Dermis microvascular lymphatic vessel endothelial cell (primary cell): ENCODE measurements around the gene PSPH. TPM values are rescaled to one million over a fixed set of nuclear protein-coding genes. Genes with fewer than 3 reads are reported as not detected.

Source experiments
- total RNA-seq: library from RNA; depleted of rRNA; stranded (reverse); fragments of >200 nt; gene quantifications from 2 replicates; pipeline ENCODE4 v1.2.1, GENCODE V29; 2014

The PSPH gene
- total RNA-seq, 1 donor from 2014 or later, result 29.1 TPM

Other genes with a start within 250 kb of the PSPH start
- not detected in 2 replicates for gene SEPTIN14, start 188.7 kb downstream of the PSPH start, total RNA-seq
- gene ZNF713, start 164.0 kb downstream of the PSPH start, total RNA-seq, result 2.1 and 2.6 TPM in 2 replicates
- 17.4 and 18.1 TPM in 2 replicates for gene MRPS17, start 99.6 kb downstream of the PSPH start, total RNA-seq
- 41.3 and 43.9 TPM in 2 replicates for gene NIPSNAP2, start 86.9 kb downstream of the PSPH start, total RNA-seq
- gene CCT6A, start 321 bp upstream of the PSPH start, total RNA-seq, result 171 and 229 TPM in 2 replicates
- gene SUMF2, start 12.8 kb upstream of the PSPH start, total RNA-seq, result 151 and 194 TPM in 2 replicates
- gene PHKG1, start 41.5 kb upstream of the PSPH start, total RNA-seq, result 0.13 and 0.38 TPM in 2 replicates
- 237 and 295 TPM in 2 replicates for gene CHCHD2, start 55.0 kb upstream of the PSPH start, total RNA-seq
- gene NUPR2, start 65.0 kb upstream of the PSPH start, total RNA-seq, result not detected in 2 replicates